Cardiac muscle cell (in vitro differentiated cells and primary cell): Measurements from ENCODE around the gene ANKRD6. TPM values are rescaled to one million over a fixed set of nuclear protein-coding genes. Genes with fewer than 3 reads are reported as not detected.

Experiments
- DNase-seq, 2 donors: peaks; one replicate each; pipeline versions ENCODE4 v3.0.0 to v3.0.0-alpha.2; 2010 to 2017; ENCODE audit warnings: low read depth in 1 of 2, low spot score in 1 of 2
- H3K27ac ChIP-seq: fragments of 200-600 bp; sonication (generic); 2 replicates; pipeline ENCODE4 v1.5.1; 2016
- H3K27me3 ChIP-seq: fragments of 200-600 bp; sonication (generic); 2 replicates; pipeline ENCODE4 v1.6.0; 2016; ENCODE audit warnings: control low read depth
- H3K36me3 ChIP-seq: fragments of 200-600 bp; sonication (generic); 2 replicates; pipeline ENCODE4 v1.5.1; 2016; ENCODE audit warnings: control low read depth
- H3K4me1 ChIP-seq: fragments of 200-600 bp; sonication (generic); 2 replicates; pipeline ENCODE4 v1.8.1; 2017; ENCODE audit warnings: low read depth, mild to moderate bottlenecking, mixed run types
- H3K4me3 ChIP-seq: fragments of 200-600 bp; sonication (generic); 2 replicates; pipeline ENCODE4 v1.5.1; 2016; ENCODE audit warnings: mild to moderate bottlenecking
- H3K9me3 ChIP-seq: fragments of 200-600 bp; sonication (generic); 2 replicates; pipeline ENCODE4 v1.5.1; 2017; ENCODE audit warnings: low read depth, mild to moderate bottlenecking, control low read depth
- CTCF ChIP-seq: IDR thresholded peaks from 2 replicates; pipeline ENCODE4 v1.5.1; 2012; ENCODE audit warnings: low read depth, mild to moderate bottlenecking, low read length
- polyA plus RNA-seq: library from polyadenylated mRNA; unstranded; fragments of >200 nt; fragmentation: Nextera tagmentation; extraction: Ambion mirVana; gene quantifications from 2 replicates; pipeline ENCODE4 v1.2.1, GENCODE V29; 2016
- total RNA-seq: library from RNA; depleted of rRNA; stranded (reverse); fragments of >200 nt; gene quantifications from 2 replicates; pipeline ENCODE4 v1.2.3, GENCODE V29; 2016

Gene ANKRD6
- total and polyA plus RNA-seq, 2 experiments from 2014 or later: 10.3 to 21.5 TPM

DNA sequence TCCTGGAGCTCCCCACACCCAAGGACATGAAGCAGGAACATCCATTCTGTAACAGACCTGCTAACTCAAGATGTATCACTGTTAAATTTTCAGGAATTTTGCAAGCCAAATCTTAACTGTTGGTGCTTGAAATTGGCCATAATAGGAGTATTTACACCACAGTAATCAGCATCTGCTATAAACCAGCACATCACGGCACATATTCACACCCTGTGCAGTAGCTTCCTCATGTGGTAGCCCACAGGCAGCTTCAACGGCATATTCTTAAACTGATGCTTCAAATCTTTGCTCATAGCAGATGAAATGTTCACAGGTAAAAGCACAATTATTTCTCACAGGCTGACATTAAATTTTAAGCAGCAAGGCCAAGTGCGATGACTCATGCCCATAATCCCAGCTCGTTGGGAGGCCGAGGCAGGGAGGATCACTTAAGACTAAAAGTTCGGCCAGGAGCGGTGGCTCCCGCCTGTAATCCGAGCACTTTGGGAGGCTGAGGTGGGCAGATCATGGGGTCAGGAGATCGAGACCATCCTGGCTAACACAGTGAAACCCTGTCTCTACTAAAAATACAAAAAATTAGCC is 249.1 kb downstream of the ANKRD6 start:
- no peaks in the 10 kb centered on the region for H3K9me3 ChIP-seq
- peaks cover 53% of the 10 kb centered on the region for H3K36me3 ChIP-seq
- no peaks in the 10 kb centered on the region for H3K27me3 ChIP-seq
- DNase-seq: no peak
- TF ChIP-seq CTCF: no peak
- no peaks in the 10 kb centered on the region for H3K4me1 ChIP-seq
- H3K4me3 ChIP-seq: no peak overlapping the region
- H3K27ac ChIP-seq: no peak overlapping the region

GRCh38 chr6:89682991-89683390 is 250.0 kb downstream of the ANKRD6 start:
- Histone ChIP-seq H3K9me3 (no peaks in the 10 kb centered on the region), H3K27me3 (no peaks in the 10 kb centered on the region), H3K4me3 (no peak overlapping the region), H3K36me3 (peaks cover 51% of the 10 kb centered on the region), H3K27ac (no peak overlapping the region), H3K4me1 (no peaks in the 10 kb centered on the region)
- no peak for DNase-seq
- TF ChIP-seq CTCF: no peak

Other genes with a start within 250 kb of the ANKRD6 start
- gene GABRR1, start 215.8 kb upstream of the ANKRD6 start, total RNA-seq: not detected in 2 replicates
- not detected in 2 replicates for gene GABRR1, start 215.8 kb upstream of the ANKRD6 start, polyA plus RNA-seq
- 0.39 and 0.83 TPM in 2 replicates for gene GABRR2, start 117.9 kb upstream of the ANKRD6 start, total RNA-seq
- 0.31 and 0.50 TPM in 2 replicates for gene GABRR2, start 117.9 kb upstream of the ANKRD6 start, polyA plus RNA-seq
- 17.9 and 19.8 TPM in 2 replicates for gene UBE2J1, start 80.4 kb upstream of the ANKRD6 start, total RNA-seq
- gene UBE2J1, start 80.4 kb upstream of the ANKRD6 start, polyA plus RNA-seq: 26.4 and 28.7 TPM in 2 replicates
- 32.4 and 33.2 TPM in 2 replicates for gene RRAGD, start 20.9 kb upstream of the ANKRD6 start, total RNA-seq
- gene RRAGD, start 20.9 kb upstream of the ANKRD6 start, polyA plus RNA-seq: 39.8 and 40.1 TPM in 2 replicates
- gene LYRM2, start 205.6 kb downstream of the ANKRD6 start, total RNA-seq: 13.3 and 14.1 TPM in 2 replicates
- 39.6 and 59.5 TPM in 2 replicates for gene LYRM2, start 205.6 kb downstream of the ANKRD6 start, polyA plus RNA-seq